ENCODE data around the gene SMDT1.
"Not testable (repeated sequence)": the region's sequence is repeated elsewhere in the genome, so short reads cannot be mapped to it uniquely, and the experiment has no call there.

Gene SMDT1

GRCh38 chr22:42070517-42071422 is 8.7 kb upstream of the SMDT1 start, which contains the start of gene NAGA:
Gene NAGA, minus strand, starts transcription at chr22:42070812. Its CDS starts 515 bp downstream, at chr22:42070297.
- peak; percentile 99 for DNase-seq

GRCh38 chr22:42071508-42071907 is 8.0 kb upstream of the SMDT1 start:
- DNase-seq = not testable (repeated sequence)

- no peak for DNase-seq
Measured at GRCh38 chr22:42072606-42073330, 6.7 kb upstream of the SMDT1 start.

- DNase-seq = no peak
Measured at GRCh38 chr22:42073621-42074041, 5.9 kb upstream of the SMDT1 start.

- DNase-seq = peak; percentile 50
Measured at GRCh38 chr22:42074132-42074811, 5.2 kb upstream of the SMDT1 start, which contains the start of gene PHETA2. Gene PHETA2, plus strand, starts transcription at chr22:42074248. Its CDS starts 3,046 bp downstream, at chr22:42077294.

- DNase-seq = no peak
Measured at GRCh38 chr22:42074846-42075676, 4.4 kb upstream of the SMDT1 start.

- no peak for DNase-seq
Measured at GRCh38 chr22:42076764-42077485, 2.6 kb upstream of the SMDT1 start.

- no peak for DNase-seq
Measured at GRCh38 chr22:42077486-42078125, 1.9 kb upstream of the SMDT1 start.

GRCh38 chr22:42078469-42079318 is 806 bp upstream of the SMDT1 start:
- DNase-seq = no peak

GRCh38 chr22:42080287-42080686 is 787 bp downstream of the SMDT1 start:
- peak; percentile 59 for DNase-seq

GRCh38 chr22:42083119-42083518 is 3.6 kb downstream of the SMDT1 start:
- DNase-seq = no peak

- DNase-seq = no peak
Measured at GRCh38 chr22:42084874-42085273, 5.4 kb downstream of the SMDT1 start.

GRCh38 chr22:42086051-42086450 is 6.6 kb downstream of the SMDT1 start:
- DNase-seq = no peak

GRCh38 chr22:42090596-42091454 is 11.3 kb downstream of the SMDT1 start, which contains the start of gene NDUFA6:
Gene NDUFA6, minus strand, starts transcription at chr22:42090772. Its CDS starts 28 bp downstream, at chr22:42090744.
- peak; percentile 100 for DNase-seq

- no peak for DNase-seq
Measured at GRCh38 chr22:42091455-42091782, 11.9 kb downstream of the SMDT1 start.

GRCh38 chr22:42101199-42101598 is 21.7 kb downstream of the SMDT1 start:
- no peak for DNase-seq

- DNase-seq = not testable (repeated sequence)
Measured at GRCh38 chr22:42104332-42104860, 24.9 kb downstream of the SMDT1 start.

- no peak for DNase-seq
Measured at GRCh38 chr22:42108848-42109247, 29.3 kb downstream of the SMDT1 start.

- DNase-seq = no peak
Measured at GRCh38 chr22:42111798-42112197, 32.3 kb downstream of the SMDT1 start.

All from EL (cell line).